ENCODE measurements around the gene SRPK2. TPM values are rescaled to one million over a fixed set of nuclear protein-coding genes. Genes with fewer than 3 reads are reported as not detected.

The SRPK2 gene
- total and polyA plus RNA-seq, 2 of the 8 experiments (the other 6 are each of a cell fraction or from before 2014, with no cell fraction given), result 10.0 to 47.1 TPM

DNA sequence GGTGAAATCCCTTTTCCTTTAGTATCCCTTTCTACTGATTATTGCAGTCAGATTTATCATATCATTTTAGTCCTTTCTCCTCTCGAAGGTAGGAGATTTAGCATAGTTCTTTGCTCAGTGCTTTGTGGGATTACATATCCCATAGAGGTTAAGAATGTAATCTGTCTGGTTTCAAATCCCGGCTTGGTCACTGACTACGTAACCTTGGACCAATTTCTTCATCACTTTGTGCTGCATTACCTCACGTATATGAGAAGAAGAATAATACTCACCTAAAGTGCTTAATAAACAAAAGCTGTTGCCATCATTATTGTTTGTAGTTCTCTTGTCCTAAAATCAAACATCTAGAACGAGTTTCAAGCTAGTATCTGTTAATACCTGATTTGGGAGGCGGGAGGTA, 300.7 kb downstream of the SRPK2 start:
- WGBS, 2 experiments (ENCODE audit: extremely low coverage in 1 of 2, insufficient coverage in 1 of 2, insufficient read length in 1 of 2, insufficient replicate concordance in 2 of 2, low coverage in 1 of 2, low lambda C conversion rate in 2 of 2, missing lambda C conversion rate in 1 of 2), result 92% methylated on average over 6 of the region's 6 CpGs; no CpG with 5 or more reads in 1 of the 2 experiments
- H3K4ac ChIP-seq (replicated peaks; ENCODE audit: insufficient read length, low read depth, low read length), result no peak overlapping the region
- CTCF ChIA-PET (ENCODE audit: partially characterized antibody), result no interaction called here
- no peak for TF ChIP-seq POU5F1 (IDR thresholded peaks at IDR 0.05; ENCODE audit: low read depth, low read length)
- no peak for TF ChIP-seq PHF8 (conservative IDR thresholded peaks at IDR 0.05; ENCODE audit: low read depth, low read length)
- TF ChIP-seq TCF12 (IDR thresholded peaks at IDR 0.05; ENCODE audit: low read depth, low read length), result no peak
- no peak for TF ChIP-seq CBX5 (IDR thresholded peaks at IDR 0.05; ENCODE audit: low read depth, low read length)
- no peak for TF ChIP-seq CHD2 (IDR thresholded peaks at IDR 0.05; ENCODE audit: low read length)
- no peak for TF ChIP-seq TAF7 (optimal IDR thresholded peaks at IDR 0.05; ENCODE audit: borderline replicate concordance, low read depth, low read length)
- no peak for TF ChIP-seq EGR1 (IDR thresholded peaks at IDR 0.05; ENCODE audit: borderline replicate concordance, low read depth, low read length)
- no peak for TF ChIP-seq NRF1 (IDR thresholded peaks at IDR 0.05; ENCODE audit: low read depth, low read length)
- no peak for TF ChIP-seq TBP (IDR thresholded peaks at IDR 0.05; ENCODE audit: low read depth, low read length)
- no peak for TF ChIP-seq GTF2F1 (IDR thresholded peaks at IDR 0.05; ENCODE audit: borderline replicate concordance, low read depth, low read length)
- no peak for TF ChIP-seq SUZ12 (IDR thresholded peaks at IDR 0.05; ENCODE audit: low read length)
- TF ChIP-seq, protein P1, sequence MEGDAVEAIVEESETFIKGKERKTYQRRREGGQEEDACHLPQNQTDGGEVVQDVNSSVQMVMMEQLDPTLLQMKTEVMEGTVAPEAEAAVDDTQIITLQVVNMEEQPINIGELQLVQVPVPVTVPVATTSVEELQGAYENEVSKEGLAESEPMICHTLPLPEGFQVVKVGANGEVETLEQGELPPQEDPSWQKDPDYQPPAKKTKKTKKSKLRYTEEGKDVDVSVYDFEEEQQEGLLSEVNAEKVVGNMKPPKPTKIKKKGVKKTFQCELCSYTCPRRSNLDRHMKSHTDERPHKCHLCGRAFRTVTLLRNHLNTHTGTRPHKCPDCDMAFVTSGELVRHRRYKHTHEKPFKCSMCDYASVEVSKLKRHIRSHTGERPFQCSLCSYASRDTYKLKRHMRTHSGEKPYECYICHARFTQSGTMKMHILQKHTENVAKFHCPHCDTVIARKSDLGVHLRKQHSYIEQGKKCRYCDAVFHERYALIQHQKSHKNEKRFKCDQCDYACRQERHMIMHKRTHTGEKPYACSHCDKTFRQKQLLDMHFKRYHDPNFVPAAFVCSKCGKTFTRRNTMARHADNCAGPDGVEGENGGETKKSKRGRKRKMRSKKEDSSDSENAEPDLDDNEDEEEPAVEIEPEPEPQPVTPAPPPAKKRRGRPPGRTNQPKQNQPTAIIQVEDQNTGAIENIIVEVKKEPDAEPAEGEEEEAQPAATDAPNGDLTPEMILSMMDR (IDR thresholded peaks at IDR 0.05; ENCODE audit: control extremely low read depth in 1 of 3, insufficient read depth in 1 of 3, low read depth in 1 of 3, low read length in 3 of 3), result no peak
- TF ChIP-seq HDAC6 (IDR thresholded peaks at IDR 0.05; ENCODE audit: low read depth, low read length), result no peak

More for the DNA sequence above, 300.7 kb downstream of the SRPK2 start:
- Histone ChIP-seq H2BK15ac (ENCODE audit: low read length) (no peak overlapping the region), H3K9ac (replicated peaks in 1 of 4; ENCODE audit: extremely low read depth in 1 of 4, low read depth in 3 of 4, low read length in 3 of 4) (no peak overlapping the region), H3K27me3 (replicated peaks in 1 of 4; ENCODE audit: control insufficient read depth in 3 of 4, extremely low read depth in 1 of 4, insufficient read depth in 3 of 4, low read length in 3 of 4) (no peaks in the 10 kb centered on the region), H4K20me1 (replicated peaks in 1 of 2; ENCODE audit: control insufficient read depth in 1 of 2, insufficient read depth in 2 of 2, low read length in 2 of 2) (peaks cover 0 to 3% of the 10 kb centered on the region in 2 experiments), H3K79me2 (ENCODE audit: control insufficient read depth in 1 of 2, insufficient read depth in 2 of 2, low read length in 2 of 2) (no peaks in the 10 kb centered on the region; a peak in 1 of 4 replicates), H3K4me3 (ENCODE audit: extremely low read depth in 1 of 4, insufficient read depth in 2 of 4, low read depth in 3 of 4, low read length in 4 of 4) (no peak overlapping the region), H2BK5ac (ENCODE audit: low read depth, low read length) (no peak overlapping the region), H3K14ac (ENCODE audit: insufficient read length) (no peak overlapping the region), H3K9me3 (ENCODE audit: insufficient read depth in 2 of 2, low read depth in 1 of 2, low read length in 1 of 2) (no peaks in the 10 kb centered on the region), H3K23ac (ENCODE audit: insufficient read length) (no peak overlapping the region), H2AK5ac (ENCODE audit: low read depth, low read length) (no peak overlapping the region), H3K4me1 (replicated peaks in 1 of 4; ENCODE audit: control insufficient read depth in 3 of 4, insufficient read depth in 4 of 4, low read length in 3 of 4) (no peaks in the 10 kb centered on the region), H2AFZ (ENCODE audit: low read length) (no peak overlapping the region), H3K23me2 (ENCODE audit: low read depth, low read length) (no peaks in the 10 kb centered on the region), H3K27ac (ENCODE audit: low read depth, low read length) (no peak overlapping the region), H3K4me2 (ENCODE audit: insufficient read depth in 1 of 2, low read depth in 2 of 2, low read length in 2 of 2) (no peak overlapping the region), H2BK20ac (ENCODE audit: low read length) (no peak overlapping the region), H3K36me3 (ENCODE audit: control insufficient read depth in 2 of 4, insufficient read depth in 4 of 4, low read length in 3 of 4) (peaks cover 4 to 62% (median 18%) of the 10 kb centered on the region in 4 experiments; a peak in 5 of 8 replicates), H2BK12ac (ENCODE audit: low read depth, low read length) (no peak overlapping the region), H4K8ac (ENCODE audit: extremely low read depth, insufficient read depth, low read length) (no peak overlapping the region), H4K91ac (replicated peaks; ENCODE audit: insufficient read length, low read length) (no peak overlapping the region), H3K18ac (ENCODE audit: extremely low read depth, low read length) (no peak overlapping the region), H3K79me1 (ENCODE audit: low read depth, low read length) (no peaks in the 10 kb centered on the region; the same call in 1 of the 2 replicates), H3K56ac (replicated peaks; ENCODE audit: insufficient read length, low read depth, low read length) (no peak overlapping the region), H2BK120ac (replicated peaks; ENCODE audit: low read depth, low read length) (no peak overlapping the region), H4K5ac (ENCODE audit: insufficient read length, low read depth, low read length) (no peak overlapping the region)
- POLR2A ChIA-PET (ENCODE audit: partially characterized antibody), result interaction anchor here (0.7 kb wide), 1 partner anchor 142 kb away, joined by 4 read pairs; no protein-coding TSS in a partner anchor
- DNase-seq (ENCODE audit: low read depth in 1 of 2, low spot score in 2 of 2), result no peak
- no peak for FAIRE-seq
